T-helper 1 cell (primary cell): ENCODE results near the gene WIPF2.
A peak's percentile ranks its signal among the peaks of the same experiment; 100 is the strongest.
"Not testable (repeated sequence)": the region's sequence is repeated elsewhere in the genome, so short reads cannot be mapped to it uniquely, and the experiment has no call there.

ENCODE experiments used
- DNase-seq, 5 donors: peaks; one replicate each; pipeline ENCODE4 v3.0.0-alpha.2; 2012 to 2020

The WIPF2 gene

GRCh38 chr17:40192961-40193360 is 26.1 kb upstream of the WIPF2 start:
- no peak for DNase-seq

- no peak for DNase-seq
Observed at GRCh38 chr17:40194821-40195220, 24.3 kb upstream of the WIPF2 start.

GRCh38 chr17:40197550-40197949 is 21.6 kb upstream of the WIPF2 start:
- DNase-seq, result no peak

- DNase-seq, result not testable (repeated sequence)
Observed at GRCh38 chr17:40197965-40198456, 21.1 kb upstream of the WIPF2 start.

- DNase-seq, result no peak
Observed at GRCh38 chr17:40198576-40198975, 20.5 kb upstream of the WIPF2 start.

GRCh38 chr17:40203131-40203530 is 16.0 kb upstream of the WIPF2 start:
- DNase-seq, result no peak

GRCh38 chr17:40206193-40206592 is 12.9 kb upstream of the WIPF2 start:
- DNase-seq, result not testable (repeated sequence)

GRCh38 chr17:40209404-40210093 is 9.6 kb upstream of the WIPF2 start:
- DNase-seq, result no peak

- not testable (repeated sequence) for DNase-seq
Observed at GRCh38 chr17:40213914-40214313, 5.2 kb upstream of the WIPF2 start.

GRCh38 chr17:40218006-40218739 is 931 bp upstream of the WIPF2 start:
- no peak for DNase-seq

- peak in 2 of 5 donors; percentile 20 to 23 for DNase-seq
Observed at GRCh38 chr17:40219594-40220338, 662 bp downstream of the WIPF2 start.

- DNase-seq, result no peak
Observed at GRCh38 chr17:40224718-40225550, 5.8 kb downstream of the WIPF2 start.

GRCh38 chr17:40229146-40229545 is 10.0 kb downstream of the WIPF2 start:
- DNase-seq, result not testable (repeated sequence)

GRCh38 chr17:40230670-40231069 is 11.6 kb downstream of the WIPF2 start:
- DNase-seq, result no peak

GRCh38 chr17:40231928-40232327 is 12.8 kb downstream of the WIPF2 start:
- not testable (repeated sequence) for DNase-seq

GRCh38 chr17:40241252-40241834 is 22.2 kb downstream of the WIPF2 start:
- no peak for DNase-seq

- no peak for DNase-seq
Observed at GRCh38 chr17:40242774-40243173, 23.7 kb downstream of the WIPF2 start.

GRCh38 chr17:40243761-40244160 is 24.7 kb downstream of the WIPF2 start:
- no peak for DNase-seq

GRCh38 chr17:40244255-40244654 is 25.2 kb downstream of the WIPF2 start:
- no peak for DNase-seq

GRCh38 chr17:40247926-40248495 is 28.9 kb downstream of the WIPF2 start:
- DNase-seq, result no peak

- DNase-seq, result no peak
Observed at GRCh38 chr17:40248507-40248906, 29.4 kb downstream of the WIPF2 start.

- DNase-seq, result no peak
Observed at GRCh38 chr17:40251576-40251975, 32.5 kb downstream of the WIPF2 start.
